IPS DF 4.7 (cell line): Measurements from ENCODE around the gene VRK2.

ENCODE experiments used
- DNase-seq: peaks from one replicate; pipeline ENCODE4 v3.0.0-alpha.2; 2013; ENCODE audit warnings: low spot score; ENCODE audit errors: extremely low read depth

Gene VRK2

DNA sequence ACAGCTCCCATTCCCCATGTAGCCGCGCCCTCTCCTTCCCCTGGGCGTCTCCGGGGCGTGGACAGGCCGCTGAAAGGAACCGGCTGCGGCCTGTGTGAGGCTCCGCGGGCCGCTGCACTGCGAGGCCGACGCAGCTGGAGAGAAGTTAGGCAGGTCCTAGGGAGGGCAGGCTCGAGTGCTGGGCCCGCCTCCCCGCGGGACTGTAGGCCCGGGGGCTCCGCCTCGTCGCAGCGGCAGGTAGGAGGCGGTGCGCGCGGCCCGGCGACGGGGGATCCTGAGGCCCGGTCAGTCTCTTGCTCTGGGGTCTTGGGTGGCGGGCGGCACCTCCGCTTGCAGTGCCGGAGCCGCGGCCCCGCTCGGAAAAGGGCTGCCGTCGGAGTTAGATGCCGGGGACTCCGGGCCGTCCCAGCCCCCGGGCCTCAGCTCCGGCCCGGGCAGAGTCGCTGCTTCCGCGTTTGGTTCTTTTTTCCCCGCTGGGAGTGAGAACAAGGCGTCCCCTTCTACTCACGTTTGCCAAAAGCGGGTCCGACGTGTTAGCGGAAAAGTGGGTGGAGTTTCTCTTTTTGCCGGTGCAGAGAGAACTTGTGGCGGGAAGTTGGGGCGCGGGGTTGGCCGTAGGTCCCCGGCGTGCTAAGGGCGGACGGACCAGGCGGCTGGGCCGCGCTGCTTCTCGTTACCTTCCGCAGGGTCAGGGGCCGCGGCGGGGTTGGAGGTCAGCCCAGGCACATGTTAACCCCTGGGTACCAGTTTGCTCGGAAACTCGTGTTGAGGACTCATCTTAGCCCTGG is at the start of gene VRK2:
VRK2 (plus strand) TSS at position 222 of the 788 bp plus-strand sequence. CDS start 2,026 bp downstream, outside the sequence.
- peak; percentile 72 for DNase-seq

DNA sequence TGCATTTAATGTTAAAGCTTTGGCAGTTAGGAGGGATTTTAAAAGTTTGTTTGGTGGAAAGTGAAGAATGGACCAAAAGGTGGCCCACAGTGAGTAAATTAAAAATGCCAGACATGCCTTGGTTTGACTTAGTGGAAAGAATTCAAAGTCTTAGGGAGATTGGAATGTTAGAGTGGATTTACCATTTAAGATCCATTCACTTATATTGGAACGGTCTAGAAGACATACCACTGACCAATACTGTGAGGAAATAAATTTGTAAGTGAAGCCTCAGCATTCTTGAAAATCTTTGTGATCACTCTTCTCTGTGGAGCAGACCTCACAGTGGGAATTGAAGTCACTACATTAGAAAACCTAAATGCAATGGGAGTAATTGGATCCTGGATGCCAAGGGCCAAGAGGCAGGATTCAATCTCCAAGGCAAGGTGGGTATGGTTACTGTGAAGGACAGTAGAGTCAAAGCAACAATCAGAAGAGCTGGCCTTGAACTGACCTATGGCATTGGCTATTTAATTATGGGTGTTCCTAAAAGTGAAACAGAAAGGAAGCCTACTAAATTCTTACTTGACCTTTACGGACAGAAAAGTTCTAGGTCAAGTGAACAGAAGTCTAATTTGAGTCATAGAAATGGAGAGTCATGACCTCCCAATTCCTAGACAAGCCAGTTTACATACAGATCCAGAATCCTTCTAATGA is 40.2 kb upstream of the VRK2 start:
- no peak for DNase-seq

GRCh38 chr2:58006952-58007284 is 39.7 kb upstream of the VRK2 start:
- no peak for DNase-seq

DNA sequence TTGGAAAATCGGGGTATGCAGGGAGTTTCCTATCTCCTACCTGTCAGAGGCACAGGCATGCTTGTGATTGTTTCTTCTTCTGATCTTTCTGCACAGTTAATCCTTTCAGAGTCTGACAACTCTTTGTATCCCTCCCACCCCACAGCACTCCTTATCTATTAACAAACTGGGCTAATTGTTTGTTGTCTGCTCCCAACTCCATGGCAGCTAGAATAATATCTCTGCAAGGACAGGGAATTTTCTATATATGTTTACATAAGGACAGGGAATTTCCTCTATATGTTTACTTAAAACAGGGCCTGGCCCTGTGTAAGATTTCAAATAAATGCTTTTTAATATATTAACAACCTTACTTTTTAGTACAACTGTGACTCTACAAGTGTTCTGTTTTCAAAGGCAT is 36.0 kb upstream of the VRK2 start:
- no peak for DNase-seq

- no peak for DNase-seq
These were observed 27.4 kb upstream of the VRK2 start for GRCh38 chr2:58019229-58019628.

GRCh38 chr2:58025150-58025933 is 21.3 kb upstream of the VRK2 start:
- DNase-seq, result no peak

DNA sequence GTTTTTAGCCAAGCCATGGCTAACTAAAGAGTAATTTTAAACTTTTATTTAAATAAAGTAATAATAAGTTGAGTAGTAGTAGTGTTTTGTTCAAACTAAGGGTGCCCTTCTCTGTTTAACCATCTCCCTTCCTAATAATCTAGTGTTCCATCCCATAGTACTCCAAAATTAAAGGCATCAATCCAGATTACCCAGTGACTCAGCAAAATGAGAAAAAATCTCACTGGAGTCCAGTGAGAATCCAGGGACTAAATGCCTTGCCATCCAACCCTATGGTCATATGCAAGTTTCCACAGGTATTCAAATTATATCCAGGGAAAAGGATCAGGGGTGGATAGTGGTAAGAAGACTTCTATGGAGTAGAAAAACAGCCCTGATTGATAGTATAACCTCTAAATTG is 19.6 kb upstream of the VRK2 start:
- no peak for DNase-seq

GRCh38 chr2:58030771-58031170 is 15.8 kb upstream of the VRK2 start:
- no peak for DNase-seq

DNA sequence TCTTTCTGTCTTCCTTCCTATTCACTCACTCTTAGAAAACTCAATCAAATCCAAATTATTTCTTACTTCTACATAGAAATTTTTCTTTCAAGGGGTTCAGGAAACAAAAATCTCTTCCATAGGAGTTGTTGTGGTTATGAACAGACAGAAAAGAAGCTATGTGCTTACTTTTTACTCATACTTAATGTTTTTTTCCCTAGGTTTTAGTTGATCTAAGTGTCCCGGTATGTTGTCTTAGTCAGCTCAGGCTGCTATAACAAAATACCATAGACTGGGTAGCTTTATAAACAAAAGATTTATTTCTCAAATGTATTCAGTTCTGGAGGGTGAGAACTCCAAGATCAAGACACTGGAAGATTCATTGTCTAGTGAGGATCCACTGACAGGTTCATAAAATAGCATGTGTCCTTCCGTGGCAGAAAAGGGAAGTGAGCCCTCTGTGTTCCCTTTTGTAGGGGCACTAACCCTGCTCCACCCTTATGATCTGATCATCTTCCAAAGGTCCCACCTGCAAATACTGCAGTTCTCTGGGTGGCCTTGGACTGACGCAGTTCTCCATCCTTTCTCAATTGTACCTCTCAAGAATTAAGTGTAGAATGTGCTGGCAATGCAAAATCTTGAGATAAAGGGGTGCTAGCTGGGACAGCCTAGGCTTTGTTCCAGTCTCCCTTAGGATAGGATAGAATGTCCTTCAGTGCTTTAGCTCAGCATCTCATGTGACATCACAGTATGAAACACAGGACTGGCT is 14.4 kb upstream of the VRK2 start:
- no peak for DNase-seq

GRCh38 chr2:58032764-58033080 is 13.9 kb upstream of the VRK2 start:
- no peak for DNase-seq

GRCh38 chr2:58033530-58033929 is 13.1 kb upstream of the VRK2 start:
- no peak for DNase-seq

DNA sequence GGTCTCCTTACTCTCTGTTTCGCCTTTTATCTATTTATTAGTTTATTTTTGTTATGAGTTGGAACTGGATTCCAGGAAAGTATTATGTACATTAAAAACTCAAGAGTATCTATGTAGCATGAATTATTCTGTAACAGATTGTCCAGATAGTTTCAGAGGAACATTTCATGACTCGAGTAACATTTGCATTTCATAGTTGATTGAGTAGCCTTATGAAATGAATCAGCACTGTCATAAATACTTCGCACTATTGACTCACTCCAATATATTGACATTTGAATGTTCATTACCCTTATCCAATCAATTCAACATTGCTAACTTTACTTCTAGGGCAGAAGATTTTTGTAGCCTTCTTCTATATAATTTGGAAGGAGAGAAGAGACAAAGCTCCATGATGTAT is 11.3 kb upstream of the VRK2 start:
- no peak for DNase-seq

DNA sequence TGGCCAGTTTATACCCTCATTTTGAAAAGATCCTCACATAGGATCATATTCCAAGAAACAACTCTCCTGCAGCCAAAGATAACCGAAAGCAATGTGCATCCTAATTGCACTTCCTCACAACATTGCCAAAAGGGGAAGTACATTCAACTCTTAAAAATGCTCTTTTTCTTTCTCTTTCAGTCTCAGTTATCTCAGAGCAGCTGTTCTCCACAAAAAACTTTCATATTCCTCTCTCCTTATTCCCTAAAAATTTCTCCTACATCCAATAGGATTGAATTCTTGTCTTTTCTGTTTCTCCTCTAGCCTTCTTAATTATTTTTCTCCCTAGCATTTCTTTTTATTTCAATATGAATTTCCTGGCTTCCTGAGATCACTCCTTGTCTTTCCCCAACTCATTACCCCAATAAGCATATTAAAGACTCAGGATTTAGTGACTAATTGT is 7.4 kb upstream of the VRK2 start:
- DNase-seq, result no peak

DNA sequence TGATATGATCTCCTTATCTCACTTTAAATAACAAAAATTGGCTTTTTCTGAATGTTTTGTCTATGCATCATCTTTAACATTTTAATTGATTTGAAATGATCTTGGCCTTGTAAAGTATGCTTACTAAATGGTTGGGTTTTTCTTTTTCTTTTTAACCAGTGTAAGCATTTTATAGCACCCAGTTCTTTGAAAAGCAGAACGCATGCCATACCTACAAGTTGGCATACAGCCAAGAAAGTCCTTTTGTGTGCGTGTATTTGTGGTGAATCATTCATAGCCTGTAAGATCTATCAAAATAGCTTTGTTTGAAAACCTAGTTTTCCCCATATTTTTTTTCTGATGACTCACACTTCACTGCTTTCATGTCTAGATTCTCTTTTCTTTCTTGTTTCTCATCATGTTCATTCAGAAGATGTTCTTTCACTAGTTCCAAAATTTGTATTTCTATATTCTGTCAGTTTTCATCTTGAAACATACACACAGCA is 4.1 kb upstream of the VRK2 start:
- DNase-seq, result no peak

GRCh38 chr2:58044145-58044544 is 2.5 kb upstream of the VRK2 start:
- no peak for DNase-seq

DNA sequence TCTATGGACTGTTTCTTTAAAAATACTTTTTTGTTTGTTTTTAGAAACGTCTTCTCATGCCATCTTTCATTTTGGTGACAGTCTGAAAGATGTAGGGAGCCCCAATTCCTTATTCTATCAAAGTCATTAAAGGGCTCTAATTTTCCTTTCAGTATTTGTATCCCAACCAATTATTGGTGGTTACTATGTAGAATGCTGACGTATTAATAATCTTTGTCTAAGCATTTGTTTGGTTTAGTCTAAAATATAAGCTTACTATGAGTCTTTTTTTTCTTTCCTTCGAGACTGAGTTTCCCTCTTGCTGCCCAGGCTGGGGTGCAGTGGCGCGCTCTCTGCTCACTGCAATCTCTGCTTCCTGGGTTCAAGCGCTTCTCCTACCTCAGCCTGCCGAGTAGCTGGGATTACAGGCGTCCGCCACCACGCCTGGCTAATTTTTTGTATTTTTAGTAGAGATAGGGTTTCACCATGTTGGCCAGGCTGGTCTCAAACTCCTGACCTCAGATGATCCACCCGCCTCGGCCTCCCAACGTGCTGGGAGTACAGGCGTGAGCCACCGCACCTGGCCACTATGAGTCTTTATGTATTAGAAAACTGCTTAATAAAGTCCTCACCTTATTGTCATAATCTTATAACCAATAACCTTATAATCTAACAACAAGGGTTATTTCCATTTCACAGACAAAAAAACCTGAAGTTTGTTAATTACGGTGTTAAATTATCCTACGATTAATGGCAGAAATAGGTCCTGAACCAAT is 849 bp upstream of the VRK2 start:
- DNase-seq, result no peak

DNA sequence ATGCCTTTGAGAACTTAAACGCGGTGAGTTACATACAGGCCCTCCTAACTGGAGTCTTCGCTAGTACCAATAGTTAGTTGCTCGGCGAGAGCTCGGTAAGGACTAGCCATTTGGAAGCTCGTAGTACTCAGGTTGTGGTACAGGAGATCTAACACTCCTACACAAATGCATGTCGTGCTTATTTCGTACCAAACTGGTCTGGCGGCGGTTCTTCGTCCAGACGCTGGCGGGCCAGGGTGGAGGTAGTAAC is 346 bp upstream of the VRK2 start:
- DNase-seq, result no peak

- DNase-seq, result no peak
These were observed 848 bp downstream of the VRK2 start for GRCh38 chr2:58047373-58047935.

DNA sequence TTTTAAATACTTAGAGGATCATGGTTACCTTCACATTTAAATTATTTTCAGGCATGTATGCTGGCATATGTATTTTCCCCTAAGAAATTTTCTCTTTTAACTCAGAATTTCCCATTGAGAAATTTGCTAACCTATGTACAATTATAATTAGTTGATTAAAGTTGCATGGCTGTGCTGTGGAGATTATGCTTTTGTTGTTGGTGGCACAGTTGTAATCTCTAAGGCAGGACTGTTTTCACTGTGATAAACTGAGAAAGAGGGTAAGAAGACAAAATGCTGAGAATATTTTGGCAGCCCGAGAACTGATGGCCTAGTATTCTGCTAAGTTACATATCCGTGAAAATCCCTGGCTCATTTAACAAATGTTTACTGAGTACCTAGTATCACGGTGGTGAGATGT is 1.4 kb downstream of the VRK2 start:
- no peak for DNase-seq

DNA sequence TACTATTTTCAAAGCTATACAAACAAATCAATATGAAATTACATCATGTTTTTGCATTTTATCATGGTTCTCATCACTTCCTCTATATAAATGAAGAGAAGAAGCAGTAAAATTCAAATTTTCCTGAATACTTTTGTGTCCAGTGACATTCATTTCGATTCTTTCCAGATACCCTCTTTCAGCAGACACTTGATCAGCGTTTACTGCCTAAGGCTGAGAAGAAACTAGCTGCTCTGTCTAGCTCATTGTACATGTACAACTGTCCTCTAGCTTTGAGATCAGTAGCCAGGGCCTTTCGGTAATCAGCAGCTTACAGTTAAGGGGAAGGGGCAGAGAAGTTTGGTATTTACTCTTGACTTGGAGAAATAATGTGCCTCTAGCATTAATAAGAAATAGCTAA is 4.8 kb downstream of the VRK2 start:
- DNase-seq, result no peak

- DNase-seq, result no peak
These were observed 6.4 kb downstream of the VRK2 start for GRCh38 chr2:58052978-58053377.
